OCI-LY7 (cell line): ENCODE data around the gene C4orf51.

Experiments
- CTCF ChIP-seq: fragments of 200-600 bp; sonication (generic); conservative IDR thresholded peaks from 2 replicates; pipeline ENCODE4 v1.5.1; 2014; ENCODE audit warnings: mild to moderate bottlenecking, antibody characterized with exemption, low read length, moderate library complexity, mixed read lengths
- EZH2phosphoT487 ChIP-seq: fragments of 200-600 bp; sonication (generic); IDR thresholded peaks from 2 replicates; pipeline ENCODE4 v1.6.1; 2018; ENCODE audit warnings: low read depth, borderline replicate concordance, mild to moderate bottlenecking, mixed run types, antibody characterized with exemption, low read length, moderate library complexity, mixed read lengths

- TF ChIP-seq CTCF (no peak), EZH2phosphoT487 (no peak)
Observed at GRCh38 chr4:145681956-145682355, 2.0 kb downstream of the C4orf51 start.
